Activated B cell treated with CpG ODN at 0.5 μM for 24 hours (primary cell): ENCODE results near the gene OBI1. TPM values are rescaled to one million over a fixed set of nuclear protein-coding genes. Genes with fewer than 3 reads are reported as not detected.

ENCODE experiments used
- ATAC-seq: fragments of 200-7000 bp; cut with Tn5 transposase; one replicate; pipeline ENCODE4 v1.10.0; 2021; ENCODE audit warnings: low read depth, mild to moderate bottlenecking, moderate library complexity
- CTCF ChIA-PET: fragments of 350-600 bp; sonication (Branson Sonifier 250); formaldehyde crosslinking; loops from one replicate; lab custom pipeline; 2021; ENCODE audit warnings: antibody characterized with exemption; lab: Charles Lee
- POLR2A ChIA-PET: fragments of 350-600 bp; sonication (Branson Sonifier 250); formaldehyde crosslinking; loops from one replicate; lab custom pipeline; 2021; ENCODE audit warnings: antibody characterized with exemption; lab: Charles Lee
- DNase-seq: peaks from one replicate; pipeline ENCODE4 v3.0.0; 2022
- H3K27ac Mint-ChIP-seq: one replicate; pipeline ENCODE4 v1.8.0; 2020; ENCODE audit warnings: mixed read lengths
- H3K27me3 Mint-ChIP-seq: one replicate; pipeline ENCODE4 v1.8.0; 2021; ENCODE audit warnings: mixed read lengths
- H3K36me3 Mint-ChIP-seq: one replicate; pipeline ENCODE4 v1.8.0; 2021; ENCODE audit warnings: low read depth, mixed read lengths
- H3K4me1 Mint-ChIP-seq: one replicate; pipeline ENCODE4 v1.8.0; 2021; ENCODE audit warnings: mixed read lengths
- H3K4me3 Mint-ChIP-seq: one replicate; pipeline ENCODE4 v1.8.0; 2020; ENCODE audit warnings: mild to moderate bottlenecking, mixed read lengths
- H3K9me3 Mint-ChIP-seq: one replicate; pipeline ENCODE4 v1.8.0; 2020; ENCODE audit warnings: mixed read lengths
- CTCF ChIP-seq: fragments of 200-600 bp; IDR thresholded peaks from one replicate; pipeline ENCODE4 v1.8.0; 2022; ENCODE audit warnings: antibody characterized with exemption, mild to moderate bottlenecking
- intact Hi-C: fragments of 100-400 bp; cut with micrococcal nuclease; formaldehyde crosslinking; loops from one replicate; pipeline ENCODE4 v1.15.1; 2024
- total RNA-seq: library from RNA; stranded (reverse); gene quantifications from 2 replicates; pipeline ENCODE4 v1.2.3, GENCODE V29; 2022

Gene OBI1
- total RNA-seq, 1 donor from 2014 or later: 19.1 TPM

DNA sequence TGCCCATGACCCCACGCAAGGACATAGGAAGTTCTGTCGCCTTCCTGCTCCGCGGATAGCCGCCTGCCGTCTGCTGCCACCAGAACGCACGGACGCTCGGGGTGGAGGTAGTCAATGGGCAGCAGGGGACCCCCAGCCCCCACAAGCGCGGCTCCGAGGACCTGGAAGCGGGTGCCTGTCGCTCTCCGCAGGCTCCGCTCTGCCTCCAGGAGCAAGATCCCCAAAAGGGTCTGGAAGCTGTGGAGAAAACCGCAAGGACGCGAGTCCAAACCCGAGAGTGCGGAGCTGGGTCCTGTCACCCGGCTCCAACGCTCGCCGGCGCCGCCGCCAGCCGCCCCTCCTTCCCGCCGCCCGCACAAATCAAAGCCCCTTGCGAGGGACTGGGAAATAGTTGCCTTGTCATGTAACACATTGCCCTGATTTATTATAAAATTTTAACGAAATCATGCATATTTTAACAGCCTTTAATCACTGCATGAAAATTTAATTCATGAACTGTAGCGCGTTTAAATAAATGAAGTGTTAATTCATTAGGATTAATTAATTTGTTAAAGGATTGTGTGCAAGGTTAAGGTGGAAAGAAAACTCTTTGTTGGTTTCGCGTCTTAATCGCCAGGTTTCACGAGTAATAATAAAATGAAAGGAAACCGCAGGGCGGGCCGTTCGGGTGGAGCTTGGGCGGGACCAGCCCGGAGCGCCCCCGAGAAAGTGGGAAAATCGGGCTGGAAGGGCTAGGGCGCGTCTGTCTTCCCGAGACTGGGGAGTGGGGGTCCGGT is 50.1 kb downstream of the OBI1 start:
- peaks cover 50% of the 10 kb centered on the region for H3K4me1 Mint-ChIP-seq
- no peak overlapping the region for H3K27ac Mint-ChIP-seq
- ChIA-PET CTCF (no interaction called here), POLR2A (no interaction called here)
- ATAC-seq (peak; percentile 23), DNase-seq (no peak)
- peaks cover 59% of the 10 kb centered on the region for H3K27me3 Mint-ChIP-seq
- no peak for TF ChIP-seq CTCF
- intact Hi-C loops: loop anchor here (2.0 to 10.0 kb wide), 4 partner anchors 14 to 1724 kb away; partner anchors contain the start of gene KCTD12
- H3K36me3 Mint-ChIP-seq: no peaks in the 10 kb centered on the region
- H3K9me3 Mint-ChIP-seq: no peaks in the 10 kb centered on the region
- H3K4me3 Mint-ChIP-seq: peak overlapping the region; percentile 84

DNA sequence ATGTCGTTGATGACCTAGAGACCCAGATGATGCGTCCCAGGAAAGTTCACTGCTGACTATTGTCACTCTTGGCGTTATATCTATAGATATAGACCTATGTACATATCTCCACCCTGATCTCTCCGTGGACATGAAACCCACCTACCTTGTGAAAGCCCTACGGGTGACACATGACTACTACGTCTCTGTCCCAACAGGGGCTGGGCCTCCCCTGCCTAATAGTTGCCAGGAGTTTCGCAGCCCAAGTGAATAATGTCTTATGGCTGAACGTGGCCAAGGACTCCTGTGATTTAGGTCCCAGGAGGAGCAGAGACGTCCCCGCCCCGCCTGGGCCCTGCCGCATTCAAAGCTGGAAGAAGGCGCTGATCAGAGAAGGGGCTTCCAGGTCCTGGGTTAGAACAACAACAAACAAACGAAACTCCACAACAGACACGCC is 50.7 kb downstream of the OBI1 start:
- ChIA-PET POLR2A (no interaction called here), CTCF (no interaction called here)
- no peak for TF ChIP-seq CTCF
- no peaks in the 10 kb centered on the region for H3K36me3 Mint-ChIP-seq
- ATAC-seq (no peak), DNase-seq (no peak)
- no peaks in the 10 kb centered on the region for H3K9me3 Mint-ChIP-seq
- peaks cover 55% of the 10 kb centered on the region for H3K4me1 Mint-ChIP-seq
- peak overlapping the region; percentile 84 for H3K4me3 Mint-ChIP-seq
- intact Hi-C loops: loop anchor here (2.0 to 10.0 kb wide), 4 partner anchors 13 to 1723 kb away; partner anchors contain the start of gene KCTD12
- H3K27ac Mint-ChIP-seq: no peak overlapping the region
- H3K27me3 Mint-ChIP-seq: peaks cover 63% of the 10 kb centered on the region

DNA sequence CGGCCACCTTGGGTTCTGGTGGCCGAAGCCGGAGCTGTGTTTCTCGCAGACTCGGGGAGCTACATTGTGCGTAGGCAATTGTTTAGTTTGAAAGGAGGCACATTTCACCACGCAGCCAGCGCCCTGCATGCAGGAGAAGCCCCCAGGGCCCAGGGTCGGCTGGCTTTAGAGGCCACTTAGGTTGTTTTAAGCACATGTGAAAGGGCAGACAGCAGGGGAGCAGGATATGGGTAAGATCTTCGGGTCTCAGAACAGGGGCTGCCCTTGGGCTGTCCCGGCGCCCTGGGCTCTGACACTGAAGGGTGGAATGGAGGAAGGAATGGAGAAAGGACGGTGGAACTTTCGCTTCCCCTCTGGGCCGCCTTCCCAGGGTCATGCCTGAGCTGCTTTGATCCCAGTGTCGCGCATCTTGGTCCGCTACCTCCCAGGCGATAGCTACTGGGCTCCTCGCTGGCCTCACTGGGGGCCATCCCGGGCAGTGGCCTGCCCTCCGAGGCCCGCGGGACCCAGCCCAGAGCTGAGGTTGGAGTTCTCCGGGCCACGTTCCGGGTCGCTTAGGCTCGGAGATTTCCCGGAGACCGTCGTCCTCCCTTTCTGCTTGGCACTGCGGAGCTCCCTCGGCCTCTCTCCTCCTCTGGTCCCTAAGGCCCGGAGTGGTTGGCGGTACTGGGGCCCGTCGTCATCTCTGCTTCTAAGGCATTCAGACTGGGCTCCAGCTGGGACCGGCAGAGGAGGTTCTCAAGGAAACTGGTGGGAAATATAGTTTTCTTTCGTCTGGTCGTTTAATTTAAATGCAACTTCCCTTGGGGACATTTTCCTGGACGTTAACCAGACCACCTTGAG is 51.3 kb downstream of the OBI1 start:
- peaks cover 66% of the 10 kb centered on the region for H3K27me3 Mint-ChIP-seq
- H3K36me3 Mint-ChIP-seq: no peaks in the 10 kb centered on the region
- intact Hi-C loops: loop anchor here (2.0 to 10.0 kb wide), 4 partner anchors 13 to 1723 kb away; partner anchors contain the start of gene KCTD12
- peak overlapping the region; percentile 15 for H3K4me3 Mint-ChIP-seq
- ATAC-seq: no peak
- ChIA-PET POLR2A (no interaction called here), CTCF (interaction anchor here (1.1 kb wide), 1 partner anchor 11 kb away, joined by 3 read pairs; no protein-coding TSS in a partner anchor)
- no peaks in the 10 kb centered on the region for H3K9me3 Mint-ChIP-seq
- no peak for TF ChIP-seq CTCF
- no peak for DNase-seq
- H3K4me1 Mint-ChIP-seq: peaks cover 58% of the 10 kb centered on the region
- no peak overlapping the region for H3K27ac Mint-ChIP-seq

GRCh38 chr13:78606471-78607408 is 52.2 kb downstream of the OBI1 start:
- no peak for TF ChIP-seq CTCF
- H3K27me3 Mint-ChIP-seq: peaks cover 70% of the 10 kb centered on the region
- DNase-seq: no peak
- intact Hi-C loops: loop anchor here (5.0 to 10.0 kb wide), 3 partner anchors 586 to 1722 kb away; partner anchors contain the start of gene KCTD12
- no peaks in the 10 kb centered on the region for H3K36me3 Mint-ChIP-seq
- no peak for ATAC-seq
- H3K4me1 Mint-ChIP-seq: peaks cover 63% of the 10 kb centered on the region
- no peaks in the 10 kb centered on the region for H3K9me3 Mint-ChIP-seq
- ChIA-PET POLR2A (no interaction called here), CTCF (interaction anchor here (1.1 kb wide), 1 partner anchor 10 kb away, joined by 3 read pairs; no protein-coding TSS in a partner anchor)
- no peak overlapping the region for H3K27ac Mint-ChIP-seq
- H3K4me3 Mint-ChIP-seq: peak overlapping the region; percentile 15
